ENCODE results near the gene ZMYND15.
A peak's percentile ranks its signal among the peaks of the same experiment; 100 is the strongest.

ZMYND15 gene

GRCh38 chr17:4718276-4718675 is 21.4 kb upstream of the ZMYND15 start:
- DNase-seq (ENCODE audit: insufficient read length, low spot score) (no peak), FAIRE-seq (no peak)
- TF ChIP-seq CTCF (IDR thresholded peaks at IDR 0.05; ENCODE audit: insufficient read depth, missing control alignments) = no peak

- no peak for TF ChIP-seq CTCF (IDR thresholded peaks at IDR 0.05; ENCODE audit: insufficient read depth, missing control alignments)
- no peak for FAIRE-seq
- no peak for DNase-seq (ENCODE audit: insufficient read length, low spot score)
These were observed 20.5 kb upstream of the ZMYND15 start for GRCh38 chr17:4719146-4719545.

- TF ChIP-seq CTCF (IDR thresholded peaks at IDR 0.05; ENCODE audit: insufficient read depth, missing control alignments) = no peak
- DNase-seq (ENCODE audit: insufficient read length, low spot score) (no peak), FAIRE-seq (no peak)
These were observed 19.9 kb upstream of the ZMYND15 start for GRCh38 chr17:4719684-4720221.

- DNase-seq (ENCODE audit: insufficient read length, low spot score) (peak; percentile 12), FAIRE-seq (no peak)
- no peak for TF ChIP-seq CTCF (IDR thresholded peaks at IDR 0.05; ENCODE audit: insufficient read depth, missing control alignments)
These were observed 18.8 kb upstream of the ZMYND15 start for GRCh38 chr17:4720787-4721186.

- FAIRE-seq (no peak), DNase-seq (ENCODE audit: insufficient read length, low spot score) (peak; percentile 66)
- TF ChIP-seq CTCF (IDR thresholded peaks at IDR 0.05; ENCODE audit: insufficient read depth, missing control alignments) = no peak
These were observed 18.2 kb upstream of the ZMYND15 start for GRCh38 chr17:4721203-4722135.

- no peak for TF ChIP-seq CTCF (IDR thresholded peaks at IDR 0.05; ENCODE audit: insufficient read depth, missing control alignments)
- DNase-seq (ENCODE audit: insufficient read length, low spot score) (no peak), FAIRE-seq (no peak)
These were observed 16.9 kb upstream of the ZMYND15 start for GRCh38 chr17:4722678-4723240.

- no peak for FAIRE-seq
- no peak for TF ChIP-seq CTCF (IDR thresholded peaks at IDR 0.05; ENCODE audit: insufficient read depth, missing control alignments)
- DNase-seq (ENCODE audit: insufficient read length, low spot score) = no peak
These were observed 15.0 kb upstream of the ZMYND15 start for GRCh38 chr17:4724650-4725049.

Measured in D721Med (cell line).